HG03066 (cell line): ENCODE measurements around the gene UBE2H.
A peak's percentile ranks its signal among the peaks of the same experiment; 100 is the strongest.
"Not testable (repeated sequence)": the region's sequence is repeated elsewhere in the genome, so short reads cannot be mapped to it uniquely, and the experiment has no call there.

Experiments
- ATAC-seq: cut with Tn5 transposase; IDR thresholded peaks from one replicate; pipeline ENCODE4 v1.9.1; 2021; ENCODE audit warnings: low read depth; ENCODE audit not compliant: unreplicated experiment

The UBE2H gene

DNA sequence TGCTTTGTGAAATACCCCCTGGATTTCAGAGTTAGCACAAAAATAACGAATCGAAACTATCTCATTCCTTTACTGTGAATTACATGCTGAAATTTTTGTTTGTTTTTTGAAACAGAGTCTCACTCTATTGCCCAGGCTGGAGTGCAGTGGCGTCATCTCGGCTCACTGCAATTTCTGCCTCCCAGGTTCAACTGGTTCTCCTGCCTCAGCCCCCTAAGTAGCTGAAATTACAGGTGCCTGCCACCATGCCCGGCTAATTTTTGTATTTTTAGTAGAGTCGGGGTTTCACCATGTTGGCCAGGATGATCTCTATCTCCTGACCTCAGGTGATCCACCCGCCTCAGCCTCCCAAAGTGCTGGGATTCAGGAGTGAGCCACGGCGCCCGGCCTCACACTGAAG, 125.9 kb downstream of the UBE2H start:
- ATAC-seq = not testable (repeated sequence)

DNA sequence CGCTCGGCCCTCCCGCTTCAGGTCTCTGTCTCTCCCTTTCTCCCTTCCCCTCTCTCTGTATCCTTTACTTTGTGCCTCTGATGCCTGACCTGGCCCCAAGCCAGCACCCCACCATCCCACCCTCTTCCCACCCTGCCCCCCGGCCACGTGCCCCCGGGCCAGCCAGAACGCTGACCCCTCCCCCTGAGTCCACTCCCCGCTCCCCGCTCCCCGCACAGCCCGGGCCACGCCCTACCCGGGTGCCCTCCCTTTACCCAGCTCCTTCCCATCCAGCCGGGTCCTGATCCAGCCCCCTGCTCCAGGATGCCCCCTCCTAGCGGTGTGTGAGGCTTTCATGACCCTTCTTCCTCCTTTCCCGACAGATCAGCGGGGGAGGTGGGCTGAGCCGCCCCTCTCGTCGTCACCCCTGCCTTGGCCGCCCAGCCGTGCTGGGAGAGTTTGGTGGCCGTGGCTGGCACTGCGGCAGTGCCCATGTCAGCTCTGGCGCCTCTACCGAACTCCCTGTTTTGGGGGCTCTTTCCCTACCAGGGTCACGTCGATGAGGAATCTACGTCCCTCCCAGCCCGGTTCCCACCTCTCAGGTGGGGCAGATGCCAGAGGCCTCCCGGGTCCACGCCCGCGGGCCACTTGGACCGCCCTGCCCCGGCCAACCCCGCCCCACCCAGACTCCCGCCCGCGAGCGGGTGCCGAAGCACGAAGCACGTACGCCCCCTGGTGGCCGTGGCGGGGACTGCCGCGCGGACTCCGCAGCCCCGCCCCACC, 127.4 kb downstream of the UBE2H start:
- ATAC-seq = peak; percentile 74

DNA sequence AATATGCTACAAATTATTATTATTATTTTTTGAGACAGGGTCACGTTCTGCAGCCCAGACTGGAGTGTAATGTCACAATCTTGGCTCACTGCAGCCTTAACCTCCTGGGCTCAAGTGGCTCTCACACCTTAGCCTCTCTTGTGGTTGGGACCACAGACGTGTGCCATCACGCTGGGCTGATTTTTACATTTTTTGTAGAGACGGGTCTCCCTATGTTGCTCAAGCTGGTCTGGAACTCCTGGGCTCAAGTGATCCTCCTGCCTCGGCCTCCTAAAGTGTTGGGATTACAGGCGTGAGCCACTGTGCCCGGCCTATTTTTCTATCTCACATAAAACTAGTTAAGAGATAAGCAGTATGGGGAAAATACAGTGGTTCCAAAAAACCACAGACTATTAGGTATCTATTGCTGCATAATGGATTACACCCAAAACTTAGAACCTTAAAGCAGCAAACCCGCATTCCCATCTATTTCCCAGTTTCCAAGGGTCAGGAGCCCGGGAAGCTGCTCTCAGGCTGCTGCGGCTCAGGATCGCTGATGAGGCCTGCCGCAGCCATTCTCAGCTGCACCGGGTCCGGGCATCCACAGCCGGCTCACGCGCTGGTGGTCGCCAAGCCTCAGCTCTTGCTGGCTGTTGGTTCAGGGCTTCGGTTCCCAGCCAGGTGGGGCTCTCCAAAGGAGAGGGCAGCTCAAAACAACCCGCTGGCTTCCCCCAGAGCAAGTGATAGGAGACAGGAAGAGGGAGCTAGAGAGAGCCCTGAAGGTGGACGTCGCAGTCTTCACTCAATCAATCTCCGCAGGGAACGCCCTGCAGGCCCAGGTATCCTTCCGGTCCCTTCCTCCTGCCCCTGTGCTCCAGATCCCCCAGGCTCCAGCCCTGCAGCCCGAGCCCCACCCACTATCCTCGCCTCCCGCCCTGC, 128.2 kb downstream of the UBE2H start:
- peak; percentile 28 for ATAC-seq

DNA sequence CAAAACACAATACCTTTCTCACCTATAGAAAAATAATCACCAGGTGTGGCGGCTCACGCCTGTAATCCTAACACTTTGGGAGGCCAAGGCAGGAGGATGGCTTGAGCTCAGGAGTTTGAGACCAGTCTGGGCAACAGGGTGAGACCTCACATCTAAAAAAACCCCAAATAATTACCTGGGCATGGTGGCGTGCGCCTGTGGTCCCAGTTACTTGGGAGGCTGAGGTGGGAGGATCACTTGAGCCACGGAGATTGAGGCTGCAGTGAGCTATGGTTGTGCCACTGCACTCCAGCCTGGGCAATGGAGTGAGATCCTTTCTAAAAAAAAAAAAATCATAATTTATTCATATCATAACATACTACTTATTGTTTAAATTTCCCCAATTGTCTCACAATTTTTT, 129.6 kb downstream of the UBE2H start:
- not testable (repeated sequence) for ATAC-seq

DNA sequence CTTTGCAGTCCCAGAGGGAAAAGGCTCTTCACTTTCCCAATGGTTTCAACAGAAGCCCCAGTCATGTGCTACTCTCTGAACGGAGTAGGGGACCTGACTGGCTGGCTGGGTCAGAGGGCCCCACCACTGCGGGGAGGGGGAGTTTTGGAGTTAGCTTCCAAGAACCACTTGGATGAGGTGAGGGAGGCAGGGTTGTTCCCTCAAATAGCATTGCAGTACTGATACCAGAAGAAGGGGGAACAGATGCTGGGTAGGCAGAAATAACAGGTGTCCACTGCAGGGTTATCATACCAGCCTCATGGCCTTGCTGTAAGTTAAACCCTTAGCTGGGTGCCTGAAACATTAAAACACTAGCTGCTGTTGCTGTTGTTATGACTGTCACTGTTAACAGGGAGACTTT, 131.3 kb downstream of the UBE2H start:
- ATAC-seq = no peak

DNA sequence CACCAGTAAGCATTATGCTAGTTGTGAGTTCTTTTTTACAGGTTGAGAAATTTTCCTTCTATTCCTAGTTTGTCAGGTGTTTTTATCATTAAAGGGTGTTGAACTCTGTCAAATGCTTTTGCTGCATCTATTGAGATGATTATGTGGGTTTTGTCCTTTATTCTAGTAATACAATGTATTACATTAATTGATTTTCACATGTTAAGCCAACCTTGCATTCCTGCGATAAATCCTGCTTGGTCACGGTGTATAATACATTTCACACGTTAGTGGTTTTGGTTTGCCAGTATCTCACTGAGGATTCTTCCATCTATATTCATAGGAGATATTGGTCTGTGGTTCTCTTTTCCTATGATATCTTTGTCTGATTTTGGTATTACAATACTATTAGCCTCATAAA, 136.0 kb downstream of the UBE2H start:
- ATAC-seq = no peak

DNA sequence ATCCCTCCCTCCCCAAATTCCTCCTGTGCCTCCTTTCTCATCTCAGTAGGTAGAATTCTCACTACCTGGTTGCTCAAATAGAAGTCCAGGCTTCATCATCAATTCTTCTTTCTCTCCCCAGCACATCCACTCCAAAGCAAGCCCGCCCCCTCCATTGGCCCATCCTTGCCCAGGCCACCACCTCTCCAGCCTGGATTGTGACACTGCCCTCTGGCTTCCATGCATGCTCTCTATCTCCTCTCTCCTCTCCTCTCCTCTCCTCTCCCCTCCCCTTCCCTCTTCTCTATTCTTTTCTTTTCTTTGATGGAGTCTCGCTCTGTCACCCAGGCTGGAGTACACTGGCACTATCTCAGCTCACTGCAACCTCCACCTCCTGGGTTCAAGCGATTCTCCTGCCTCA, 144.9 kb downstream of the UBE2H start:
- no peak for ATAC-seq

DNA sequence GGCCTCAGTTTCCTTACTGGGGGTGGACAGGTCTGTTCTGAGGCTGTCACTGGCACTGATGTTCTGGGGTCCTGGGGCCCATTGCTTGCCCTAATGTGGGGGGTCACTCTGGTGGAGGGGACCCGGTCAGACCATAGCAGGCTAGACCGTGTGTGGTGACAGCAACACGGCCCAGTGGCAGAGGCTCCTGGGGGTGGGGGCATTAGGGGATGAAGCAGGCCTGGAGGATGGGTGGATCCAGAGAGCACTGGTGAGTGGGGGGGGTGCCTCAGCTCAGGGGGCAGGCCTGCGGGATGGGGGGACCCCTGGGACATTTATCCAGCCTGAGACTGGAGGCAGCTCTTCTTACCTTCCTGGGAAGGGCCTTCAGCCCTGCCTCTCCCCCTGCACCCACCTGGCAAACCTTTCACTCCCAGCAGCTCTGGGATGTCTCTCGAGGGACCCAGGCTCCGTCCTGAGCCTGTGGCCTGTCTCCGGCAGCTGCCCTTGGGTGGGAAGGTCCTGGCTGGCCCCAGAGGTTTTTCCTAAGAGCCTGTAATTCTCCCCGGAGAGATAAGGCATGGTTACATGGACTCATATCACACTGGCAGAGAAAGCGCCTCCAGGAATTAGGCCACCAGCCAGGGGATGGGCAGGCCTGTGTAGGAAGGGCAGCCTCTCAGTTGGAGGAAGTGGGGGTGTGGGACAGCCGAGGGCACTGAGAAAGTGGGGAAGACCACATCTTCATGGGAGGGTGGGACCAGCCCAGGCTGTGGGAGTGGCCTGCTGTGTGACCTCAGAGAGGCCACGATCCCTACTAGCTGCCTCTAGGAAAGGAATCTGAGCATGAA, 147.7 kb downstream of the UBE2H start:
- ATAC-seq = no peak

DNA sequence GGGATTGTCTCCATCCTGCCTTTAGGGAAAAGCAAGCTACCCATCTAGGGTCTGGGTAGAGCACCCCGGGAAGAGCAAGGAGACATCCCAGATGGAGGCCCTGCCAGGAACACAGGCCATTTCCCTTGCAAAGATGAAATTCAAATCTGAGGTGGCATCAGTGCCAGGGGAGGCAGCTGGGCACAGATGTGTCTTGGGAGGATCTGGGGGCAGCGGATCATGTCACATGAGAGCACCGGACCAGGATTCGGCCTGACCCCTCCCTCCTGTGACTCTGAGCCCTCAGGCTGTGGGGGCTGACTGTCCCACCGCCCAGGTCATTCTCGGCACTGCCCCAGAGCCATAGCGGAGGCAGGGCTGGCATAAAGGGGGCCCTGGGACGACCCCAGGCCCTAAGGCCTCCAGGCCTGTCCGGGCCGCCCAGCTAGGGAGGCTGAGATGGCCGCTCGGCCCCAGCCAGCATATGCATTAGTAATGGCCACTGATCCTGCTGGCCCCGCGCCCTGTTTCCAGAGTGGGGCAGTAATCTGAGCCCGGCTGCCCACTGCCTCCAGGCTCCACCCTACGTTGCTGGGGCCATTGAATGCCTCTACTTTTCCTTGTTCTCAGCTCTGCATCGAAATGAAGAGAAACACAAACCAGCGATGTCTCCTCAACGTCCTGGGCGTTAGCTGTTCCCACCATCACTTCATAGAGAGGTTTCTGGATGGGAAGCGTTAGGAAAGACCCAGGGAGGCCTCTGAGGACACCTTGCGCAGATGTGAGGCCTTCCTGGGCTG, 148.5 kb downstream of the UBE2H start:
- no peak for ATAC-seq

DNA sequence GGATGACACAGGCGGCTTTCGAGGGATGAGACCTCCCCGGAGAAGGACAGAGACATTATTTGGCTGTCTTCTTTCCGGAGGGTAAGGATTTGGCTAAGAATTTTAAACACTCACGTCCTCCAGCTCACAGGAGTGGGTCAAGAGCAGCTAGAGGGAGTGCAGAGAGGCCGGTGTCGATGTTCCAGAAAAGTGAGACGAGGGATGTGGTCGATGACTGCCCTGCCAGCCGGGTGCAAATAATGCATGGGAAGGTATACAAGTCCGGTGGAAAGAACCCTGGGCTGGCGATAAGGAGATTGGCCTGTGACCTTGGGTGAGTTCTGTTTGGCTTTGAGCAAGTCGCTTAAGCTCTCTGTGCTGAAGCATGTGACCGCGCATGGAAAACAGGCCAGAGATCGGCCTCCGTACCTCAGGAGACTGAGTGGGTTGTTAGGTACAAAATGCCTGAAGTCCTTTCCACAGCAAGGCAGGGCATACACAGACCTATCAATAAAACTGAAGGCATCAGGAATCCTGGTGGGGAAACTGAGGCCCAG, 149.1 kb downstream of the UBE2H start:
- no peak for ATAC-seq

DNA sequence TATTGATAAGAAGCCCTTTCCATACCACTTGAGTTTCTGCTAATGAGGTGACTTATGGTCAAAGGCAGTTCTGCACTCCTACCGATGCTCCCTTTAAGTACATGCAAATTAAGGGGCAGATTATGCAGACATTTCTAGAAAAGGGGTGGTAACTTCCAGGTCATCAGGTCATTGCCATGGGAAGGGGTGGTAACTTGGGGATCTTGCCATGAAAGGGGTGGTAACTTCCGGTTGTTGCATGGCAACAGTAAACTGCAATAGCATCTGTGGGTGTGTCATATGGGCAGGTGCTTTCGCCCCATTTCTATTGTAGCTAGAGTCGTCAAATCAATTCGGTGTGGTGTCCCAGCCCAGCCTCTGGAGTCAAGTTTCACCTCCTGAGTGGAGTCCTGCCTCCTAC, 150.9 kb downstream of the UBE2H start:
- no peak for ATAC-seq

DNA sequence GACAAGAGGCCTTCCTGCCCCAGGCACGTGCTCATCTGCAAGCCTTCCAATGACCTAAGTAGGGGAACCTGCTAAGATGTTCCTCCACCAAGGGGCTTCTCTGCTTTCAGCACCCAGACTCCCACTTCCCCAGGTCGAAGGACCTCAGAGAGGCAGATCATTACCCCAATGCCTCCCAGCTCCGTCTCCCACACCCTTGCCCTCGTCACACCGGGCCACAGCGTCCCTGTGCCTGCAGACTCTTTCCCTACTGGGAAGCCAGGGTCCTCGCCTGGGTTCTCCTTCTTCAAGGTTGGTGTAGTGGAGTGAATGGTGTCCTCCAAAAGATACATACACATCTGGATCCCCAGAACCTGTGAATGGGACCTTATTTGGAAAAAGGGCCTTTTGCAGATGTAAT, 151.9 kb downstream of the UBE2H start:
- no peak for ATAC-seq

DNA sequence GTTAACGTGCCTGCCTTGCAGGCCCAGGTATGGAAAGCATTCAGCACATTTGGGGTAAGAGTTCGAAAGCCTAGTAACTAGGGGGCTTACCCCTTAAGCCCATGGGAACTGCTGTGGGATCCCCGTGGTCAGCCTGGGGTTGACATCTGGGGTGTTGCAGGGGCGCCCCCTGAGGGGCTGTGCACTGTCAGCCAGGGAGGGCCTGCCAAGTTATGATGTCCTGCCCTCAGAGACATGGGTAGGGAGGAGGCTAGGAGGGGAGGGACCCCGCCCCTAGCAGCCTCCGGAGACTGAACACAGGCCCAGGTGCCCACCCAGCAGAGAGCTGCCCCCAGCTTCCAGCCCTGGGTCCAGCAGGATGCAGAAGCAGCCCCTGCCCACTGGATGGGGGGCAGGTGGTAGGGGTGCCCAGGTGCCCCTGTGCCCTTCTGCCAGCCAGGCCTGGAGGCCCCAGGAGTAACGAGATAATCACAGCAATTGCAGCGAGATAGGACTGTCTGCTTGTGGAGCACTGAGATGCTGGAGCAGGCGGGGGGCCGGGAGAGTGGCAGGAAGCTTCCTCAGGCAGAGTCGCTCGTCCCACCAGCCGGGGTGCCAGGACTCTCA, 153.3 kb downstream of the UBE2H start:
- no peak for ATAC-seq

DNA sequence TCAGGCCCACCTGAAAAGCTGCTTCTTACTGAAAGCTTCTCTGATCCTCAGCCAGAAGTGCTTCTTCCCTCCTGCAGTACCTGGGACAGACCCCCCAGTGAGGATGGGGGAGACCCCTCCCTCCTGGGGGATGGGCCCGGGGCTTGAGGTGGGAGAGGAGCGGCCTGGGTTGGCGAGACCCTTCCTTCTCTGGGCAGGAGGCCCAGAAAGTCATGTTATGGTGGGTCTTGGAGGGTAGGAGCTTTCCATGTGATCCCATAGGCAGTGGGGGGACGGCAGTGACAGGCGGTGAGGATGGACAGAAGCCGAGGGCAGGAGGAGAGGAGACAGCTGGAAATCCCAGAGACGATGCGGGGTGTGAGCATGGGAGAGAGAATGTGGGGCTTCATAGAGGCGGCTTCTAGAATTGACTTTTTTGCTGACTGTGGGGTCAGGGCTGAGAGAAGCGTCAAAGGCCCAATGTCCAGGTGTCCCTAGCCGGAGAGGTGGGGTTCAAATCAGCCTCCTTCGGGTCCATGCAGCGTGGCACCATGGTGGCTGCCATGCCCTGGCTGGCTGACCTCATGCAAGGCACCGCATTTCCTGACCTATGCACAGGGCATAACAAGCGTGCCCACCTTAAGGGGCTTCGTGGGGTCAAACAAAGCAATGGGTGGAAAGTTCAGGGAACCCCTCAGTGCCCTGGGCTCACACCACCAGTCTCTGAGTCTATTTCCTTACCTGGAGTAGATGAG, 154.0 kb downstream of the UBE2H start:
- ATAC-seq = no peak

DNA sequence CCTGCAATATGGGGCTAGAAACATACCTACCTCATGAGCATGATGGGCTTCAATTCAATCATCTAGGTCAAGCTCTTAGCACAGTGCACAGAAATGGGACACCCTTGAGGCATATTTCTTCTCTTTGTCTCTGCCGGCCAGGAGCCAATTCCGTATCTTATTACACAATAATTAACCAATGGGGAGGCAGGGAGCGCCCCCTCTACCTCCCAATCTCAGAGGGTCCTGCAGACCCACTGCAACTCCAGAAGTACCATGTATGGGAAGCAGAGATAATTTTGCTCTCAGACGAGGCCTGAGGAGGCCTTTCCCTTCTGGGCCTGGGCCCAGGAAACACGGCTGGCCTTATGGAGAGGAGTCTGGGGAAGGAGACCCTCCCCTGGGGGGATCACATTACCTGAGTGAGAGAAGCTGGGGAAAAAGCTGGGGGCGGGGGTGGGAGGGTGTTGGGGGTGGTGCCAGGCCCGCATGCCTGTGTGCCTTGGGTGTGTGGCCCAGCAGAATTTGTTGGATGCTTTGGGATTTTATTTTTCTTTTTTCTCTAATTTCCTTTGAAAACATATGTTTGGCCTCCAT, 155.5 kb downstream of the UBE2H start:
- ATAC-seq = no peak

DNA sequence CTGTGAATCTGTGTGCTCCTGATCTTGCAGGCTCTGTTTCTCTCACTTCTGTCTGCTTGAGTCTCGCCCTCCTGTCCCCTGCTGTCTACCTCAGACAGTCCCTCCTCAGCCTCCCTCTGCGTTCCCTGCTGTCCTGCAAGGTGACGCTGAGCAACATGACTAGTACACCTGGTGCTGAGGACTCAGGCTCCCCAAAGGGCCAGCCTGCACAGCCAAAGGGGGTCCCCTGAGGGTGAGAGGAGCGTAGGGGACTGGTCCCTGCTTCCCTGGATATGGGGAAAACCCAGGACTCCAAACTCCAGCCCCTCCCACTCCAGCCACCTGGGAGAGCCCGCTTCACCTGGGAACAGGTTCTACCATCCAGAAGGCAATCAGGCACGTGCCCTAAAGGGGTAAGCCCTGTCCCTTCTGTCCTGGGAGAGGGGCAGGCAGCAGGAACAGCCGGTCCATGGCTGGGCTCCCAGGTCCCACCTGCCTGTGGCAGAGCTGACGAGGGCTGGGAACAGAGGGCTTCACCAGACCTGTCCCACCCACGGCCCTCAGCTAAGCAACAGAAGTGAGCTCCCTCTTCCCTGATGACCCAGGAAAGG, 156.5 kb downstream of the UBE2H start:
- no peak for ATAC-seq

DNA sequence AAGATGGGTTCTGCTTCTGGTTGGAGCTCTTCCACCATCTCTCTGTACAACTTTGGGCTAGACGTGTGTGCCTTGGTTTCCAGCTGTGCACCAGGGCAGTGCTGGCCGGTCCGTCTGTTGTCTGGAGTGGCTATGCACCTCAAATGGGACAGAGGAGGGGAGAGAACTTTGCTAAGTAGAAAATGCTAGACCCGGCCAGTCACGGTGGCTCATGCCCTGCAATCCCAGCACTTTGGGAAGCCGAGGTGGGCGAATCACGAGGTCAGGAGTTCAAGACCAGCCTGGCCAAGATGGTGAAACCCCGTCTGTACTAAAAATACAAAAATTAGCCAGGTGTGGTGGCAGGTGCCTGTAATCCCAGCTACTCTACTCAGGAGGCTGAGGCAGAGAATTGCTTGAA, 158.3 kb downstream of the UBE2H start:
- ATAC-seq = not testable (repeated sequence)
